DMS53 treated with DMSO at 0.1 percent for 48 hours (cell line): Measurements from ENCODE around the gene PBX3.
"Not testable (repeated sequence)": the region's sequence is repeated elsewhere in the genome, so short reads cannot be mapped to it uniquely, and the experiment has no call there.

ENCODE experiments used
- DNase-seq: peaks from one replicate; lab custom pipeline; 2025; ENCODE audit not compliant: unreplicated experiment; lab: John Stamatoyannopoulos, UW

PBX3 gene

DNA sequence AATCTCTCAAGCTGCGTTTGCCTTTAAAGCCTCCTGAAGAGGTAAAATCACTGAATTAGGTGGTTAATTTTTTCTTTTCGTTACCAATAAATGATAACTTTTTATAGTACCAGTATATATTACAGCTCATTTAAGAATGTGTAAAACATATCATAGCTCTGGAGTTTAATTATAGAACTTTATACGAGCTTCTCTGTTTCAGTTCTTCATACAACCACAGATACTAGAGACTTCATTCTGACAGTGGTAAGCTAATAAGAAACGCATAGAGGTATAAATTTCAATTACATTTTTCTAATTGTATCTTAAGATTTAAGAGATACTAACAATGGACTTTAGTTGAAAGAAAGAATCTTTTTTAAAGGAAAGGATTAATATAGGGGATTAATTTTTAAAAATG, 73.9 kb downstream of the PBX3 start:
- DNase-seq = no peak

GRCh38 chr9:125822160-125822559, 75.0 kb downstream of the PBX3 start:
- no peak for DNase-seq

DNA sequence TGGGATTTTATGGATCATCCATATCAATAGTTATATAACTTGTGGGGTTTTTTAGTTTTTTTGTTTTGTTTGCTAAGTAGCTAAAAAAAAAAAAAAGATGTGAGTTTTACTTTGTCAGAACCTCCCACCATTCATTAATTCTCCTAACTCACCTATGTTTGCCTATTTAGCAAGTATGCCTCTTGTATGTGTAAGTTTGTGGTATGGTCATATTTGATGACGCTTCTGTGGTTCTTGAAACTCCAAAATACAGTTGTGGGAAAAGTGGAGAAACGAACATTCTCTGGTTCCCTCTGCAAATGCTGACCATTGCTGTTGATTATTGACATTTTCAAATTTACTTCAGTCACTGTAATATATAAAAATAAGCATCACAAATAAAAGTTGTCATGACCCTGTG, 75.7 kb downstream of the PBX3 start:
- DNase-seq = no peak

DNA sequence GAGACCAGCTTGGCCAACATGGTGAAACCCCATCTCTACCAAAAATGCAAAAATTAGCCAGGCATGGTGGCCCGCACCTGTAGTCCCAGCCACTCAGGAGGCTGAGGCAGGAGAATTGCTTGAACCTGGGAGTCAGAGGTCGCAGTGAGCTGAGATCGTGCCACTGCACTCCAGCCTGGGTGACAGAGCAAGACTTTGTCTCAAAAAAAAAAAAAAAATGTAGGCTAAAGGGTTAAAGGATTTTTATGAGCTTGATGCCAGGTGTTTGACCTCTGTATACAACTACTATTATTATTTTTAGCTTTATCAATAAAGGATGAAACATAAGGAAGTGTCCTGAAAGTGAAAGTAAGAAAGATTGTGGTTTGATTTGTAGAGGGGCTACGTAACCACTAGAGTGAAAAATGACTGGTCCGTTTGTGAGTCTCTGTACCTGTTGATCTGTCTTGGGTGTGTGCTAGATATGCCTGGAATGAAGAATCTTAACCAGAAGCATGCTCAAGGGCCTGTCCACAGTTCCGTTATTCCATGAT, 76.8 kb downstream of the PBX3 start:
- not testable (repeated sequence) for DNase-seq

GRCh38 chr9:125825762-125826161, 78.6 kb downstream of the PBX3 start:
- DNase-seq = no peak

DNA sequence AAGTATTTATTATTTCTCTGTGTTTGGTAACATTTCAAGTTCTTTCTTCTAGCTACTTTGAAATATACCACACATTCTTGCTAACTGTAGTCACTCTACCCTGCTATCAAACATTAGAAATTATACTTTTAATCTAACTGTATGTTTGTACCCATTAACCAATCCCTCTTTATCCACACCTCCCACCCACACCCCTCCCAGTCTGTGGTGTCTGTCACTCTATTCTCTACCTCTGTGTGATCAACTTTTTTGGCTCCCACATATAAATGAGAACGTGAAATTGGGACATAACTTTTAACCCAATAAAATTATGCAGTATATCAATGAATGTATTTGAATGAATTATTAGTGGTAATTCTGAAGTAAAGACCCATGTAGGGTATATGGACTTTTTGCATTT, 79.7 kb downstream of the PBX3 start:
- DNase-seq = no peak

DNA sequence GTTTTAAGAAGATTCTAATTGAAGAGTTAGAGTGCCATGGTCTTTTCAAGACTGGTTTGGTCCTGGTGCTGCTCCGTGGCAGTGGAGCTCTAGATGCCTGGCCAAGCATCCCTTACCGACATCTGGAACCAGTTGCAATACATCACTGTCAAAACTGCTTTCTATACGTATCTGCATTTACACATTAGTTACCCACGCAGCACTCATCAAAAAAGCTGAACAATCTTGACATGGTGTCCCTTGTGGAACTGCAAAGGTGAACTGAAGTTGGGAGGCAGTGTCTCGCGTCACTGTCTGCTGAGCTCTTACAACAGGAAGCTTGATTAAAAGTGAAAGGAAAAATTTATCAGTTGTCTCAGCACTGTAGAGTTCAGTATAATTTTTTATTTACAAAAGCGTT, 82.6 kb downstream of the PBX3 start:
- no peak for DNase-seq

DNA sequence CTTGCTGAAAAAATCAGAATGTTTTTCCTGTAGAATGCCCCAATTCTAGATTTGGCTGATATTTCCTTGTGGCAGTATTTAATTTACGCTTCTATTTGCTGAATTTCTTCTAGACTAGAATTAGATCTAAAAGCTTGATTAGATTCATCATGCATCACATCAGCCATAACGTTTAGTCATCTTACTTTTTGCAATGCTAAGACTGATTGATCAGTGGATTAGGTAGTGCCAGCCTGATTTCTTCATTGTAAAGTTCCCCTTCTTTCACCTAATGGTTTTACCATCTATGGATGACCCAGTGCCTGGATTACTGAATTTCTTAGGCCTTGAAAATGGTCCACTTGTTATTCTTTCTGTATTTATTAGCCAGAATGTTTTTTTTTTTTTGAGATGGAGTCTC, 83.9 kb downstream of the PBX3 start:
- DNase-seq = no peak

- DNase-seq = no peak
These were observed 84.4 kb downstream of the PBX3 start for GRCh38 chr9:125831616-125832015.

- no peak for DNase-seq
These were observed 88.5 kb downstream of the PBX3 start for GRCh38 chr9:125835655-125836054.

GRCh38 chr9:125839317-125839716, 92.1 kb downstream of the PBX3 start:
- no peak for DNase-seq

DNA sequence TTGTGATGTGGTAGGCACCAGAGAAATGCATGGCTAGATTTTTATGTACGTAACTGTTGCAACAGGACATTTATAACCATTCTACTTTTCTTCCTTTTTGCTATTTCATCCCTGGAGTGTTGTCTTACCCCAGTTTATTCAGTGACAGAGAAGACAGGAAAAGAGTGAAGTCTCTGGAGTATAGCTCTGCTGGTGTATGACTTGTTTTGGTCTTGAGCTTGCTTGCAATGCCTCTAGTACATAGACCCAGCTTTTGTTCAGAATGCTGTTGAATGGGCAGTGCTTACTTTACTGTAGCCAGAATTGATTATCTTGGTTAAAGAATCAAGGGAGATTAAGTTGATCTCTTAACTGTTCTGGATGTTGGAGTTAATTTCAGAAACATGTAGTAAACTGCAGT, 94.3 kb downstream of the PBX3 start:
- DNase-seq = no peak

DNA sequence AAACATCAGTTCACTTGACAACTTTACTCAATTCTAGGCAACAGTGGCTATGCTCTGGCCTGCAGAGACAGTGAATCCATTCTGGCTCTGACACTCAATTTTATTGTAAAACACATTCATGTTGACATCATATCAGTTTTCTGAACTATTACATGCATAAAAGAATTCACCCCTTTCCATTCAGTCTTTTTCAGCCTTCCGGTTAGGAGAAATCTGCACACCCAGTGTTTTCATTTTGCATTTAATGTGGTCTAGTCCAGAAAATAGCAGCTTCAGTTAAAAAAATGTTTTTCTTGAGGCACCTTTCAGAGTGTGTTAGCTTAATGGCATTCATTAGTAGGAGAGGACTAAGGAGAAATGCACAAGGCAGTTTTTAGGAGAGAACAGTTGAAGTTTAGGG, 95.1 kb downstream of the PBX3 start:
- DNase-seq = no peak

DNA sequence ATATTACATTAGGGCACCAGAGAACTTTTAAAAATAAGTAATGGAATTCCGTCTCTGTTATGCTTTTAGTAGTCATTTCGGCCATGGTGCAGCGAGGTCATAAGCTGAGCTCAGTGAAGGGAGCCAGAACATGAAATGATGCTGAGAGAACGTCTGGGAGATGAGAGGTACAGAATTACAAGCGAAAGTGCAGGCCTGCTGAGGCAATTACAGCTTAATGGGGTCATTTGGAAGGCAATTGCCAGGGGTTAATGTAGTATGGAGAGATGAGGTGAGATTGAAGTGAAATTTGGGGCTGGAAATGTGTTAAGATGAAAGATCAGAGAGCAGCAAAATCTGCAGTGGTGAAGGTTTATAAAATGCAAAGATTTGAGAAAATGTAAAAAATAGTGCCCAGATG, 96.5 kb downstream of the PBX3 start:
- no peak for DNase-seq

DNA sequence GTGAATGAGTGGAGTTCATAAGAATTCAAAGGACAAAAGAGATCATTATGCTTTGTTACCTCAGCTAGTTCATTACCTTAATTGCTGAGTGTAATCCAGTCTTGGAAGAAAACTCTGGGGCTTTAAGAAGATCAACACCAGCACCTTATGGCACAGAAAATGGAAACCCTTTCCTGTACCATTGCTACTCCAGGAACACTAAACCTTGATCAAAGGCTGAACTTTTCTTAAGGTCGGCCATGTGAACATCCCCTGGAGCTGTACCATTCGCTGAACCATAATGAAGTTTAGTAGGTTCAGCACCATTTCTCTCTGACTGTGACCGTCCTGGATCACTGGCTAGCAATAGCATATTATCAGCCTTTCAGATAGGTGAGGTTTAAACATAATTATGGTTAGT, 97.4 kb downstream of the PBX3 start:
- no peak for DNase-seq

- no peak for DNase-seq
These were observed 98.2 kb downstream of the PBX3 start for GRCh38 chr9:125845271-125845808.

- DNase-seq = no peak
These were observed 100.6 kb downstream of the PBX3 start for GRCh38 chr9:125847735-125848134.

DNA sequence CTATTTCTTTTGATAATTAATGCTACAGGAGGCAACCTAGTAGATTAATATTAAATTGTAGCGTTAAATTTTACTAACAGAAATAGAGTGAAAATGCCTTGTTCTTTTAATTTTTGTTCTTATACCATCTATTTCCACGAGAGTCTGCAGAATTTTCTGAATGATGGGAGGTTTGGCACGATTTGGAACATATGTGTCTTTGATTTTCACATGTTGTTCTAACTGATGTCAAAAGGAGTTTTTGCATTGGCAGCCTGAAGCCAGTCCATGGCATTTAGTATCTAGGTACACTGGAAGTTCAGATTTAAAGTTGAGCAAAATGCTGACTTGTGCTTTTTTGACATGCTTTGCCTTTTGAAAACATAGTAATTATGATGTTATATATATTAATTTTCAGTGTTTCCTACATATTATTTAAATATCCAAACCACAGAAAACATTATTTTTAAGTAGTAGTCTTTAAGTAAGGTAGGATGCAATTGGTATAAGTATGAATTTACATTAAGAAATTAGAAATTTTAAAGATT, 103.0 kb downstream of the PBX3 start:
- DNase-seq = no peak

DNA sequence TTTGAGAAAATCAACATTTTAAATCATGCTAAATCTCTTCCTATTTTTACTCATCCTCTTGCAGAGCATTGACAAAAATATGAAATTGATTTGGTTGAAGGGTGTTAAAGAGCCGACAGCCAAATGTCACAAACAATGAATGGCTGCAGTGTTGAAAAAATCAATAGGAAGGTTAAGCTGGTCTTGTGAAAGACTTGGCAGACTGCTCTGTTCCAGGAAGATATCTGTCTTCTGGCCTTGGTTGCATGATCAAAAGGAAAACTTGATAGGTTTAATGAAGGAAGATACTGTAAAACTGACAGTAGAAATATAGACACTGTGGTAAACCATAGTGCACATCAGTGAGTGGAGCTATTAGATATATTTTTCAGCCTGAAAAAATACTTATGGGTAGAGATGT, 103.6 kb downstream of the PBX3 start:
- no peak for DNase-seq

DNA sequence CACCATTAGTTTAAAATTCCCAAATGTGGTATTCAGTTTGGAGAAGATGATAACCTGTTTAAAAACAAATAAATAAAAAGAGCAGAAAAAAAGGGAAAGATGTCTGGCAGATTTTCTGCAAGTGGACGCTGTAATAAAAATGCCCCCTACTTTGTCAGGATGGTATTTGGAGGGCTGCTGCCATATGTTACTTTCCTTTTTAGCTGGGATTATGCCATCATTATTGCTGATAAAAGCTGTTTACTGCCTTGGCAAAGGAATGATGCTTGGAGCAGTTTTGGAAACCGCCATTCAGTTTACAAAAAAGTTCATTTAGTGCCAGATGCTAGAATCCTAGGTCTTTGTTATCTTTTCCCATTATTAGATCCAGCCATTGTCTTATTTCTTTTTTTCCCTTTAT, 104.8 kb downstream of the PBX3 start:
- no peak for DNase-seq

DNA sequence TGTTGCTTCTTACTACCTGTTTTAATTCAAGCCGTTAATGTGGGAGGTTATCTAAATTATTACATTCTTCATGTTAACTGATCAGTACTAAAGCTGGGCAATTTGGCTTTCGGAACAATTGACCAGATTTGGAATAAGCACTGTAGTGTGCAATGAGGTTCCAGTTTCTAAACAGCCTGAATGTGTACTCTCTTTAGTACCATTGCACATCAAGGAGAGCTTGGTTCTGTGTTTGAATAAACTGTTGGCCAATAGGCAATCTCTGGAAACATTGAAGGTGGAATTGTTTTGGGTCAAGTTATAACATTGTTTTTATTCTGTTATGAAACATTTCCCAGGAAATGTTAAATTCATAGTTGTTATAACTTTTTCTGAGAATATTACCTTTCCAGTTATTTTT, 105.2 kb downstream of the PBX3 start:
- no peak for DNase-seq

DNA sequence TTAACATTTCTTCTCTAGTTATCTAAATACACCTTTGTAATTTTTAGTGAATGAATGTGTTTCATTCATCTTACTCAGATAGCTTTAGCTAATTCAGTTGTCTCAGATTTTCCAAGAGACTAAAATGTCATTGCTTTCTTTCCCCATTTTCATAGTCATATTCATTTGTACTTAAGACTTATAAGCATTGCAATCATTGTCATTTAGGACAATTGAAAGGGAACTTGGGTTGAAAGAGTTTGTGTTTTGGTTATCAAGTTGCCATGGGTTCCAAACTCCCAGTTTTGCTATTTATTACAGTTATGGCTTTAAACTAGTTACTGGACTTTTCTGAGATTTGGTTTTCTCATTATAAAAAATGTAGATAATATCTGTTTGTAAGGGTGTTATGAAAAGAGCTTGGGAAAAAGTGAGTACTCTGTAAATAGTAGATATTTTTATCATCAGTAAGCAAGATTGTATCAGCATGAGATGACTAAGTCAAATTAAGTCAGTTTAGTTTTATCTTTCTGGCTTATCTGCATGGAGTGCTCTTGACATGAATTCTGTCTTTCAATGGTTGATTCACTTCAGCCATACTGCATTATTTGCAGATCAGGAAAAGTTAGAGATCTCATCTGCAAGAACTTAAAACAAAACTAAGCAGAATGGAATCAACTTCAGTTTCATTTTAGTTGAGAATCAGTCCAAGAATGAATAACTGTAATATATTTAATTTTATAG, 107.5 kb downstream of the PBX3 start:
- DNase-seq = no peak

- DNase-seq = no peak
These were observed 109.2 kb downstream of the PBX3 start for GRCh38 chr9:125856331-125856730.
